GM21360 (cell line): ENCODE data around the gene ITFG1.
"Not testable (repeated sequence)": the region's sequence is repeated elsewhere in the genome, so short reads cannot be mapped to it uniquely, and the experiment has no call there.

Experiments
- ATAC-seq: cut with Tn5 transposase; IDR thresholded peaks from one replicate; pipeline ENCODE4 v1.9.1; 2021; ENCODE audit warnings: mild to moderate bottlenecking, moderate library complexity; ENCODE audit not compliant: unreplicated experiment

The ITFG1 gene

DNA sequence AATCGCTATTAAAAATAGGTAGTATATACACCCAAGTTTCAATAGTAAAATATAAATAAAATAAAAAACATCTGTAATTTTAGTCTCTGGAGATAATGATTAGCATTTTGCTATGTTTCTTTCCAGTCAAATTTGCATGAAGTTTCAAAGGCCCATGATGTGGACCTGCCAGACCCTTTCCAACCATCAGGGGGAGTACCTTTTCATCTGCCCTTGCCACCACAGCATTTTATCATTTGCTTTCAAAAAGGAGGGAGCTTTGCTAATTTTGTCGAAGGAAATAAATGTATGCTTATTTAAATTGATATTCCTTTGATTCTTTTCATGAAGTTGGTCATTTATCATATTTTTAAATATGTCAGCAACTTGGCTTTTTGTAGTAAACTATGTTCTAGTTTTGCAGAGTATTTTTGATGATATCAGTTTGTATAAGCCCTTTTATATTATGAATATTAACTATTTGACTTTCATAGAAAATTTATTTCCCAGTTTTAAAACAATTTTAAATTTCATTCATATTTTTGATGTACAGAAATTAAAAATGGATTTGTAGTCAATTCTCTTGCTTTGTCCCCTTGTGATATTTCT is 201.9 kb downstream of the ITFG1 start:
- ATAC-seq = no peak

DNA sequence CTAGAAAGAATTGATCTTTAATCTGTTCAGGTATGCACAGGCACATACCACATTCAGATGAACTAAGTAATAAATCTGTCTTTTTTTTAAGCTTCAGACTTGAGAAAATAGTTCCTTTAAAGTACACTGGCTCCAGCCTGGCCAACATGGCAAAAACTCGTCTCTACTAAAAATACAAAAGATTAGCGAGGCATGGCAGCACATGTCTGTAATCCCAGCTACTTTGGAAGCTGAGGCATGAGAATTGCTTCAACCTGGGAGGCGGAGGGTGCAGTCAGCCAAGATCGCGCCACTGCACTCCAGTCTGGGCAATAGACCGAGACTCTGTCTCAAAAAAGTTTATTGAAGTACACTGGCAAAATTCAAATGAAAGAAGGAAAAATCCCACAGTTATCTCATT is 206.1 kb downstream of the ITFG1 start:
- no peak for ATAC-seq

DNA sequence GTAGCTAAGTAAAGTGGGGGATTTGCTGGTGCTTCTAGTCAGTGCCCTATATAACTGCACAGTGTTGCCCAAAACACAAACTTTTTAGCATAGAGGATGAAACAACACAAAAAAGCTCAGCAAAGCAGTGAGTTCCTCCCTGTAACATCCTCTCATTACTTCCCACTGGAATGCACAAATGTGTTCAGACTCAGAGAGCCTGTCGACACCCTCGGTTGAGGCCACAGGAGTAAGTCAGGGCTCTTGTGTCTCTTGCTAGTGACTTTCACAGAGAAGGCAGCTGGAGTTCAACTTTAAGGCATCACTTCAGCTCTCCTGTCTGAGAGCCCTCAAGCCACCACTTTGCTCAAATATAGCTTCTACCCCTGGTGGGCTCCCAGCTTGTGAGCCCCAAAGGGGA is 209.9 kb downstream of the ITFG1 start:
- ATAC-seq = no peak

DNA sequence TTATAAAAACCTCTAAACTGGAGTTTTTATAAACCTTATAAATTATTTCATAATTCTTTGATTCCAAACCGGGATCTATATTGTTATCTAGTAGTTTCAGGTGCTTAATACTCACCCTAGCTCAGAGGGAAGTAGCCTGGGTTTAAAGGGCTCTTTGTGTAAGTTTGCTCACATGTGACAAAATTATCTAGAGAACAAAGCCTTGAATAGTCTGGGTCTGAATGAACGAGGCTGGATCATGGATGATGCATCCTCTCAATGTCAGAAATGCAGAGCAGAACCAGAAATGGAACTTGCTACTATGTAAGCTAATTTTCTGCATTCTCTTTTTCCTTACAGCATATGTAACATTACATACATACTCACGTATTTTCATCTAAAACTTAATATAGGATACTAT is 213.2 kb downstream of the ITFG1 start:
- no peak for ATAC-seq

DNA sequence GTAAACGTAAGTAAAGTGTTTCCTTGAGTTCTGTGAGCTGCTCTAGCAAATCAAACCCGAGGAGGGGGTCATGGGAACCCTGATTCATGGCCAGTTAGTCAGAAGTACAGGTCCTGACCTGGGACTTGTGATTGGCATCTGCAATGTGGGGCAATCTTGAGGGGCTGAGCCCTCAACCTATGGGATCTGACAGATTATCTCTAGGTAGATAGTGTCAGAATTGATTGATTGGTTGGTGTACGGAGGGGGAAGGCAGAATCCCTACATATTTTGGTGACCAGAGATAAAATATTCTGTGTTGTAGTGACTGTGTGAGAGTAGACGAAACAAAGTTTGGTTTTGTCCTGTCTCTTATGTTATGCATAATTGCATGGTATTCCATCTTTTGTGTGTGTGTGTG is 216.7 kb downstream of the ITFG1 start:
- ATAC-seq = no peak

DNA sequence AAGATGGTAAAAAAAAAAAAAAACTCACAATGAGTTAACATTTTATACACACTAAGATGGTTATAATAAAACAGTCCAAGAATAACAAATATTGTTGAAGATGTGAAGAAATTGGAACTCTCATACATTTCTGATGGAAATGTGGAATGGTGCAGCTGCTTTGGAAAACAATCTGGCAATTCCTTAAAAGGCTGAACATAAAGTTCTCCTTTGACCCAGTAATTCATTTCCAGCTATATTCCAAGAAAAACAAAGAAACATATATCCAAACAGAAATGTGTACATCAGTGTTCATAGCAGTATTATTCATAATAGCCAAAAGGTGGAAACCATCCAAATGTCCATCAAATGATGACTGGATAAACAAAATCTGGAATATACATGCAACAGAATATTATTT is 219.8 kb downstream of the ITFG1 start:
- ATAC-seq = no peak

DNA sequence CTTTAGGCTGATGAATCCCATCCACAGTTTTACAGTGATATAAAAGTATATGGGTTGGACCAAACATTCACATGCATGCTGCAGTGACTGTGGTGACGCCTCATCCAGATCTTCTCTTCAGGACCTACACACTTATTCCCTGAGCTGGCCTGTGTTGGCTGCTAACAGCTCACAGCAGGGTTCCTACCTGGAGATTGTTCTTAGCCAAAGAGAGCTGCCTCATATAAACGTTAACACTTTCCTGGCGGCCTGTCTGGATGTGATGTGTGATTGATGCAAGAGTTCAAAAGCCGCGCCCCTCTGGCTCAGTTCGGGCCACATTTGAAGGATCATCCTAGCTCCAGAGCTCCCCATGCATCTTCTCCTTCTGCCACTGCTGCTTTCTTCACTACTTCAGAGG is 224.1 kb downstream of the ITFG1 start:
- no peak for ATAC-seq

DNA sequence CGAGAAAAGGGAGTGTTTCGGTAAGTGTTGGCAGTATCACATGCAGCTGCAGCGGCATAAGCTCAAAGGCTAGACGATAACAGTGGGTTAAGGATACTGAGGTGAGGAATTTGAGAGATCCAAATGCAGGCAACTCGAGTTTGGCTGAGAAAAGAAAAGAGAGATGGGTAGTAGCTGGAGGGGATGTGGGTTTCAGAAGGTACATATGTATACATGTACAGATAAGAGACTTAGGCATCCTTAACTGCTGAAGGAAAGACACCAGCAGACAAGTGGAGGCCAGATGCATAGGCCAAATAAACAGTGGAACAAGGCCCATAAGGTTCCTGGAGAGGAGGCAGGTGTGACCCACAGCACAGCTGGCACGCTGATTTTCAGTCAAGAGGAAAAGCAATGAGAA is 230.6 kb downstream of the ITFG1 start:
- ATAC-seq = no peak

DNA sequence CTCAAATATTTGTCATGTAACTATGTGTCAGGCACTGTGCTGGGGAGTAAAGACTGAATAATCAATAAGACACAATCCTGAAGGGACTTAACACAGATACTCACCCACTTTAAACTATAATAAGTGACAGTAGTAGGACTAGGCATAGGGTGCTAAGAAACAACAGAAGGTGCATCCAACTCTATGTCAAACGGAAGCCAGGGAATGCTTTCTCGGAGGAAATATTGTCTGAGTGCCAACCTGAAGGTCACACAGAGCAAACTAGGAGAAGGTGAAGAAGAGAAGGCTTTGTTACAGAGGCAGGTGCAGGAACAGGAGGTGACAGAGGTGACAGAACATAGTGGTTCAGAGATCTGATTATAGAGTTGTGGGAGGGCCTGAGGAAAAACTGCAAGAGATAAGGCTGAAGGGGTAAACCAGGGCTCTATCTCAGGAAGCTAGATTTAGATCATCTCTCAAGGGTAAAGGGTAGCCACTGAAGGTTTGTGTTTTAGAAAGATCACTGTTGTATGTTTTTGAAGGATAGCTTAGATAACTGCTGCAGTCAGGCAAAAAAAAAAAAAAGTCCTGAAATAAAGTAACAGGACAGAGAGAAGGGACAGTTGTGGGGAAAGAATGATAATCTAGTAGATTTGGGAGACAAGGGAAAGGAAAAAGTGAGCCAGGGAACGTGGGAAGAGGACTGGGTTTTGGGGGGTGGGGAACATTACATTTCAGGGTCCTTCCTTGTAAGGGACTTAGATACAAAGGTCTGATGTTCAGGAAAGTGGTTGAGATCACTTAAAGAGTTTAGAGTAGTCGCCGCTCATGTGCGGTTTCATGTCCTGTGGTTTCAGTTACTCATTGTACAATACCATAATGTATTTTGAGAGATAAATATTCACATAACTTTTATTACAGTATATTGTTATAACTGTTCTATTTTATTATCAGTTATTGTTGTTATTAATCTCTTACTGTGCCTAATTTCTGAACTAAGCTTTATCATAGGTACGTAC is 231.5 kb downstream of the ITFG1 start:
- ATAC-seq = no peak

DNA sequence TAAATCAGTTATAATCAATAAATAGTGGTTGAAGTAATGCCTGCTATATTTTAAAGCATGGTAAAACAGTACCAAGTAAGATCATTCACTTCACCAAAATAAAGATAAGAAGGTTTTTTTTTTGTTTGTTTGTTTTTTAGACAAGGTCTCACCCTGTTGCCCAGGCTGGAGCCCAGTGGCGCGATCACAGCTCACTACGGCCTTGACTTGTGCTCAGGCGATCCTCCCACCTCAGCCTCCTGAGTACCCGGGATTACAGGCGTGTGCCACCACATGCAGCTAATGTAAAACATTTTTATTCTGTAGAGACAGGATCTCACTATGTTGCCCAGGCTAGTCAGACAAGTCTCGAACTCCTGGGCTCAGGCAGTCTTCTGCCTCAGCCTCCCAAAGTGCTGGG is 232.6 kb downstream of the ITFG1 start:
- ATAC-seq = no peak

DNA sequence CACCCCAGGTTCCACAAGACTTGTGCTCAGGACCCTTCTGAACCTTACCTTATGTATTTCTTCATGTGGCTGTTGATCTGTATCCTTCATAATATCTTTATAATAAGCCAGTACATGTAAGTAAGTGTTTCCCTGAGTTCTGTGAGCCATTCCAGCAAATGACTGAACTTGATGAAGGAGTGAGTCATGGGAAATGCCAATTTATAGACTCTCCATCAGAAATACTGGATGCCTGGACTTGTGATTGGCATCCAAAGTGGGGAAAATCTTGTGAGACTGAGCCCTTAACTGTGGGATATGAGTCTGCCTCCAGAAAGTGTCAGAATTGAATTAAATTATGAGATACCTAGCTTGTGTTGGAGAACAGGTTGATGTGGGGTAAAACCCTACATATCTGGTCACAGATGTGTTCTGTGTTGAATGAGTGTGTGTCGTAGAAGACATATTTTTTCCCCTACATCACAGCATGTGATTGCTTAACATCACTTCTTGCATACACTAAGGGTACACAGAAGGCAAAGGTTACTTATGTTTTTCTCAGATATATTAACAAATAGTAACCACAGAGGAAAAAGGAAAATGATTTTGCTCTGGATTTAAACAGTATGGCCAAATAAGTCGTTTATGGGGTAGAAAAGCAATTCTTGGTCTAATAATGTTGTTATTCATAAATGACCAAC is 247.0 kb downstream of the ITFG1 start:
- no peak for ATAC-seq

DNA sequence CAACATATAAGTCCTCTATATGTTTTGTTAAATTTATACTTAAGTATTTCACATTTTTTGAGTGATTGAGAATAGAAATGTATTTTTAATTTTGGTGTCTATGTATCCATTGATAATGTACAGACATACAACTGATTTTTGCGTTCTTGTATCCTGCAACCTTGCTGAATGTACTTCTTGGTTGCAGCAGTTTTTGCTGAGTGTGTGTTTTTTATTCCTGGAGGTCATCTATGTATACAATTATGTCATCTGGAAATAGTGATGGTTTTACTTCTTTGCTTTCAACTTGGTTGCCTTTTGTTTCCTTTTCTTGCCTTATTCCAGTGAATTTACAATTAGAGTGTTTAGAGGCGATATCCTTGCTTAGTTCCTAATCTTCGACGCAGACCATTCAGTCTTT is 249.6 kb downstream of the ITFG1 start:
- ATAC-seq = no peak

DNA sequence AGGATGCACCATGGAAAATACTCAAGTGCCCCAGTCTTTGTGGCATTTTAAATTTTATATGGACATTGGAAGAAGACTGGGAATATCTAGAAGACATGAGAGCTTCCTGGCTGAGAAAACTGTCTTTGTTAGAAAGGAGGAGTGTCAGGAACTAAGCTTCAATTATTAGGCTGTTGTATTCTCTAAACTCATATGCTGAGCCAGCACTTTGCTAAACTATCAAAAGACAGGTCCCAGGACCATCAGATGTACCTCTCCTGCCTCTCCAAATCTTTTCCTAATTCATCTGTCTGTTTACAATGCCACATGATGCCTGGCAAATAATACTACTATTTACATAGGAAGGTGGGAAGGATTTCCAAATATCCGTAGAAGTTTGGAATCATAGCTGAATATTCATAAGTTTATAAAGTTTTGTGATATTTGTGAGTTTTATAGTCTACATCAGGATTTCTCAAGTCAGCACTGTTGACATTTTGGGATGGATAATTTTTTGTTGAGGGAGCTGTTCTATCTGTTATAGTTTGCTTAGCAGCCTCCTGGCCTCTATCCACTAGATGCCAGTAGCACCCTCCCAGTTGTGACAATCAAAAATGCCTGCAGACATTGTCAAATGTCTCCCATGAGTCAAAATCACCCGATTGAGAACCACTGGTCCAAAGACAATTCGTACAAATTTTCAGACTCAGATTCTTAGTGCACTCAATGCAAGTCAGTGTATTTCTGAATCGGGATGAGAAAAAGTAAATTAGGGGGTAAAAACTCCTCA is 255.9 kb downstream of the ITFG1 start:
- no peak for ATAC-seq

DNA sequence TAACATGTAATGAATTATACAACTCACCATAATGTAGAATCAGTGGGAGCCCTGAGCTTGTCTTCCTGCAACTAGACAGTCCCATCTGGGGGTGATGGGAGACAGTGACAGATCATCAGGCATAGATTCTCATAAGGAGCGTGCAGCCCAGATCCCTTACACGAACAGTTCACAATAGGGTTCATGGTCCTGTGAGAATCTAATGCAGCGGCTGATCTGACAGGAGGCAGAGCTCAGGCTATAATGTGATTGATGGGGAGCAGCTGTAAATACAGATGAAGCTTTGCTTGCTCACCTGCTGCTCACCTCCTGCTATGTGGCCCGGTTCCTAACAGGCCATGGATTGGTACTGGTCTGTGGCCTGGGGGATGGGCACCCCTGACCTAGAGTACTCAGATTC is 257.4 kb downstream of the ITFG1 start:
- ATAC-seq = not testable (repeated sequence)

DNA sequence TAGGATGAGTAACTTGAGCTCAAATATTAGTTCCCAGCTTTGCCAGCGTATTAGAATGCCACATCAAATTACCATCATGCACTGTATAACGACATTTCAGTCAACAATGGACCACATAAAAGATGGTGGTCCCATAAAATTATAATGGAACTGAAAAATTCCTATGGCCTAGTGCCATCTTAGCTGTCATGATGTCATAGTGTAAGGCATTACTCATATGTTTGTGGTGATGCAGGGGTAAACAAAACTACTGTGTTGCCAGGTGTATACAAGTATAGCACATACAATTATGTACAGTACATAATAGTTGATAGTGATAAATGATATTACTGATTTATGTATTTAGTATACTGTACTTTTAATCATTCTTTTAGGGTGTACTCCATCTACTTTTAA is 262.7 kb downstream of the ITFG1 start:
- no peak for ATAC-seq

DNA sequence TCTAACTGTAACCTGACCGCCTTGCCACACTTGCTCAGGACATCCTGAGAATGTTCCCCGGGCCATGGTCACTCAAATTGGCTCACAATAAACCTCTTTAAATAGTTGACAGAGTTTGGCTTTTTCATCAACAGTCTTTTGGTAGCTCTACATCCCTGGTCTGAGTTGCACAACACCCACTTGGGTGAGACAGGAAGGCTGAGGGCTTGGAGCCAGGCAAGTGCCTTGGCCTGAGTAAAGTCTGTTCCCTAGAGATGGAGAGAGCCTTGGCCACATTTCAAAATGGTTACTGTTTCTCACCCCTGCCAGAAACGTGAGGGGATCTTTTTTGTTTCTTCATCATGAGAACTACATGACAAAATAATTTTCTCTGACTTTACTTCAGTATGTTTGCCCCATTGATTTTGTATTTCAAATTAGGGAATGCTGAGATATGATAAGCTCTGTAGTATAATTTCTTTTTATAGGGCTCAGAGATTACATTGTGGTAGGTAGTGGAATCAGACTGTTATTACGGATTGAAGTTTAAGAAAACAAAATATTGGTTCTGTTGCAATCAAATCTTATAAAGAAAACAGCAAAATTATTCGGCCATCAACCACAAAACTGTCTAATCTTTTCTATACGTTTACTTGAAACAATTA is 263.2 kb downstream of the ITFG1 start:
- ATAC-seq = no peak

DNA sequence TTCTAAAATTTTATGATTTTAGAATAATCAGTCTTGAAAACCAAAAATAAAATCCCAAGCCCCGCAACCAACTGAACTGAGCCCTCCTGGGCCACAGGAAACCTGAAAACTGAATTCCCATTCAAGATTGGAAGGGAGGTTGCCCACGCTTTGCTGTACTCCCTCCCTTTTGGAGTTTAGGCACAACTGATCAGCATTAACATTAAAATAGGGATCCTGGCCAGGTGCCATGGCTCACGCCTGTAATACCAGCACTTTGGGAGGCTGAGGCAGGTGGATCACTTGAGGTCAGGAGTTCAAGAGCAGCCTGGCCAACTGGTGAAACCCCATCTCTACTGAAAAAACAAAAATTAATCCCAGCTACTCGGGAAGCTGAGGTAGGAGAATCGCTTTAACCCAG is 264.4 kb downstream of the ITFG1 start:
- ATAC-seq = no peak

DNA sequence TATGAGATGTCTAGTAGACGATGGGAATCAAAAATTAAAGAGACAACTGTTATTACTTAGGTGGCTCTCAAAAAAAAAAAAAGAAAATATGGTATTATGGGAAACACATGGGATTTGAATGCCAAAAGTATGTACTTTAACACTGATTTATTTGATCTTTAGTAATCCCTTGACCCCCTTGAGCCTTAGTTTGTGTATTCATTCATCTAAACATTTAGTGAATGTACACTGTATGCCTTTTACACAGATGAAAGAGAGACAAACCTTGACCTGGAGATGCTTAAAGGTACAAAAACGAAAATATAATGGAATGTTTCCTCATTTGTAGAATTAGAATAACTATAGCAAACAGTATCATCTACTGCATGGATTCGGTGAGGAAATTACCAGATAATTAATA is 278.5 kb downstream of the ITFG1 start:
- no peak for ATAC-seq

DNA sequence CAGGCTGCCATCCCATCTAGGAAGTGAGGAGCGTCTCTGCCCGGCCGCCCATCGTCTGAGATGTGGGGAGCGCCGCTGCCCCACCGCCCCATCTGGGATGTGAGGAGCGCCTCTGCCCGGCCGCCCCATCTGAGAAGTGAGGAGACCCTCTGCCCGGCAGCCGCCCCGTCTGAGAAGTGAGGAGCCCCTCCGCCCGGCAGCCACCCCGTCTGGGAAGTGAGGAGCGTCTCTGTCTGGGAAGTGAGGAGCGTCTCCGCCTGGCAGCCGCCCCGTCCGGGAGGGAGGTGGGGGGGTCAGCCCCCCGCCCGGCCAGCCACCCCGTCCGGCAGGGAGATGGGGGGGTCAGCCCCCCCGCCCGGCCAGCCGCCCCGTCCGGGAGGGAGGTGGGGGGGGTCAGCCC is 279.8 kb downstream of the ITFG1 start:
- not testable (repeated sequence) for ATAC-seq

DNA sequence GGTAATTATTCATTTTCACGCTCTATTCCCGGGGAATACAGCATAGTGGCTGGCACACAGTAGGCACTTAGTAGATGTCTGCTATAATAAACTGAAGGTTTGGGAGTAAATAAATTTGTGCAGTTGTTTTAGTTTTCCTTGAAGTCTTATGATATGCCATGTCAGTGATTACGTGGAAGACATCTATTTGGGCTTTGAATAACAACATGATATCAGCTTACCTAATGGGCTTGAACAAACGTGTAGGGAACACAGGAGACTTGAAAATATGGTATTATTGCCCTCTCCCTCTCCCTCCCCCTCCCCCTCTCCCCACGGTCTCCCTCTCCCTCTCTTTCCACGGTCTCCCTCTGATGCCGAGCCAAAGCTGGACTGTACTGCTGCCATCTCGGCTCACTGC is 280.8 kb downstream of the ITFG1 start:
- no peak for ATAC-seq

DNA sequence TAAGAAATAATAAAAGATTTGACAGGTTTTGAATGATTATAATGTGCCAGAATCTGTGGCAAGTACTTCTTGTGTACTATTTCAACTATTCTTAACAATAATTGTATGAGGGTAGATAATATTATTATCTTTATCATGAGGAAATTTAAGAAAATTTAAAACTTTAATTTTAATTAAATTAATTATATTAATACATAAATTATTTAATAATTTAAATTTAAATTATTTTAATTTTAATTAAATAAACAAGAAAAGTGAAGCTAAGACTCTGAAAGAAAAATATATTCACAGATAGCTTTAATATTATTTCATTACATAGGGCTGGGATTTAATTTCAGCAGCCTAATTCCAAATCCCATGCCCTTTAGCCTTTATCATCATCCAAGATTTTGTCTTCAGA is 285.7 kb downstream of the ITFG1 start:
- ATAC-seq = no peak
